Non-pigmented ciliary epithelial cell (primary cell): ENCODE results near the gene MAP2K5.

Experiments
- DNase-seq: peaks from one replicate; pipeline ENCODE4 v3.0.0-alpha.2; 2010; ENCODE audit warnings: low read depth

The MAP2K5 gene

DNA sequence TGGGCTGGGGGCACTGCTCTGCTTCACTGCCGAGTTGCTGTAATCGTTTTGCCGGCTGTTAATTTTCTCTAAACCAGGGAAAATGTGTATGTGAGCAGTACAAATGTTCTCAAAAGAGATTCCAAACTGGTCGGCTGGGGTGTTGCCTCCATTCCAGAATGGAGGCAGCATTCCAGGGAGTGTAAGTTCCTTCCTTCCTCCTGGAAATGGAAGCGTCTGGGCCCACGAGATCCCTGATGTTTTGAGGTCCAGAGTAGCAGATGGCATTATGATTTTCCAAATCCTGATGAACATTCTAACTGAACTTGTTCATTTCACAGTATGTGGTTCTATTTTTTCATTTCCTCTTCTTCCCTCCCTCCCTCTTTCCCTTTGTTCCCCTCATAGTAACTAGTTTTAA, 218.4 kb downstream of the MAP2K5 start:
- no peak for DNase-seq

DNA sequence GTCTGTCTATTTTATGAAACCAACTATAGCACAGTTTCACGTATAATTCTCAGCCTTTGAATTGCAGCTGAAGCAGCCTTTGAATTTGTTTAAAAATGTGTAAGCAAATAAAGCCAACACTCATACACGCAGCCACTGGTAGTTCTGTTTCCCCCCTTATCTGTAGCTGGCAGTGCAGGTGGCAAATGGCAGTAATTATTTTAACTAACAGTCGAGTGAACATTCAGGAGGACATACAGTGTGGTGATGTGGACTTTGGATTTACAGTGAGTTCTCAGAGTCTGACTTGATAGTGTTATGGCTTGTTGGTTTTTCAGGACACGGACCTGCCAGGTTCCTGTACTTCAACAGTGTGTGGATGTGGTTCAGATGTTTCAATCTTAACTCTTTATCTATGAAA, 218.8 kb downstream of the MAP2K5 start:
- no peak for DNase-seq

DNA sequence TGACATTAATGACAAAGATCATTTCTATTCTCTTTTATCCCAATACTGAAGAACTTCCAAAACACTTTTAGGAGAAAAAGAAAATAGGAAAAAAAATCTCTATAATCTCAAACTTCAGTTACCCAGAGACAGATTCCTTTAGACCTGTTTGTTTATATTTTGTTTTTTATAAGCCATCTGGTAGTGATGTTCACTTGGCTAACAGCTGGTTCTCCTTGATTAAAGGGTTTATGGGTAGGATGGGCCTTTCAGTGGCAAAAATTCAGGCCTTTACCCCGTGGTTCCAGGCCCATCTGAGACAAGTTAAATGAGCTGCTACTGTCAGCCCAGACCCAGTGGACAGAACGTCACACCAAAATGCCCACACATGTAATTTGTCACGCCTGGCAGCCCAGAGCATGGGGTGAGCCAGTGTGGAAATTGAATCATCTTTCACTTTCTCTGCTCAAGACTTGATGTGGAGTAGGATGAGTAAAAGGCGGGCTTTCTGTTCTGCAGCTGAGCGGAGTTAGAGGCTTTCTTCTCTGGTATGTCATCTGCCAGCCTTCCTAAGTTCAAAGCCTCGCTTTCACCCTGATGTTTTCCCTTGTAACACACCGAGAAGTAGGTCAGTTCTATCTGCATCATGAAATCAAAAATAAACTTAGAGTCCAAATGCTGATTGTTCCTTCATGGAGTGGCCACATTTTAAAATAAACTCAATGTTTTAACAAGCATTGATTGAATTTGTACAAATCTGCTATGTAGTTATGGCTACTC, 220.3 kb downstream of the MAP2K5 start:
- no peak for DNase-seq

DNA sequence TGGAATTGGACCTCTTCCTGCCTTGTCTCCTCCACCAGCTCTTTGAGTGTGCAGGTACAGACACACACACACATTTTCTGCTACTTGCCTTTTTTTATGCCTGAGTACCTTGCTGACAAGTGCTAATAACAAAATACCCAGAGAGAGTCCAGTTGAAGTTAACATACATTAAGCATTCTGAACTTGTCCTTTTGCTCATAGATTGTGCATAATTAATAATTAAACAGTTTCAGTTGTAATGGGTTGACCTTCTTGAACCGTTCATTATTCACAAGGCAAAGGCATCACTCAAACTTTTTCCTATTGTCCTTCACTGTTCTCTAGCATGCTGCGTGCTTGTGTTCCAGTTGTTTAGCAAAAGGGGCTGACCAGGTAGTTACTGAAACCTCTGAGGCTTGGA, 223.2 kb downstream of the MAP2K5 start:
- no peak for DNase-seq

DNA sequence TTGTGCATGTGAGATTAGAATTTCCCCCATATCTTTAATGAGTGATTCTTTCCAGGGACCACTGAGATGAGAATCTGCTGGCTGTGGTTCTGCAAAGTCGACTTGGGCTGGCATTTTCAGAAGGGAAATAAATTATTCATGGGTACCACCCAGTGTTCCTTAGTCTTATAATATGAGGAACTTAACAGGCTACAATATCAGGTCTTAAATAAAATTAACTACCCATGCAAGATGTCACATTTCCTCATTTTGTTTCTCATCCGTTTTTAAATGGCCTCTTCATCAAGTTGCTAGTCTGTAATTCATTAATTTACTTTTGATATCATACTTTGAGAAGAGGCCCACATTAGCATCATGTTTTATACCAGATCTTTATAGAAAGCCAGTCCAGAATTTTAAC, 224.5 kb downstream of the MAP2K5 start:
- DNase-seq, result no peak

DNA sequence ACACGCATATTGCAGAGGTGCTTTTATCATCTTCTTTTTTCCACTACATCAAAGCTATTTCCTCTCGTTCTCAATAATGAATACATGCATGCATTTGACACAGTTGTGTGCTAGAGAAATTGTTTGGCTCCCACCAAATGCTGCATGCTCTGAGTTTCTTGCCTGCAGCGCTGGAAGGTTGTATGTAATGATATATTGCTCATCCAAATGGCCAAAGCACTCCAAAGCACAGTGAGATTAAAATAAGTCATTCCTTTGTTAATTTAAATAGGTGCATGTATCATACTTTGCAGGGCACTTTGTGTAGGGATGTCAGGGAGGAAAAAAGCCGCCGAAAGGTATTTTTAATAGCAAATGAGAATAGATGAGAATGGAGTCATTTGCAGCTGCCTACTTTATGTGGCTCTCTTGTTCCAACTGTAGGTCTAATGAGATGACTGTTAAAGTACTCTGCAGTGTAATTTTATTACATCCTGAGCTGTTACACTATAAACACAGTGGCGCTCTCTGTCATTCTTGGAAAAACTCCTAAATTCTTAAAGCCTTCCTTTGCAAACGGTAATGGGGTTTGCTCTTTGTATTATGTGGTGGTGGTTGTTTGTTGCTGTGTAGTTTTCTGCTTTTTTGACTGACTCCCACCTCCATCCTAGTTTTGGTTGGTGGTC, 225.9 kb downstream of the MAP2K5 start:
- no peak for DNase-seq

DNA sequence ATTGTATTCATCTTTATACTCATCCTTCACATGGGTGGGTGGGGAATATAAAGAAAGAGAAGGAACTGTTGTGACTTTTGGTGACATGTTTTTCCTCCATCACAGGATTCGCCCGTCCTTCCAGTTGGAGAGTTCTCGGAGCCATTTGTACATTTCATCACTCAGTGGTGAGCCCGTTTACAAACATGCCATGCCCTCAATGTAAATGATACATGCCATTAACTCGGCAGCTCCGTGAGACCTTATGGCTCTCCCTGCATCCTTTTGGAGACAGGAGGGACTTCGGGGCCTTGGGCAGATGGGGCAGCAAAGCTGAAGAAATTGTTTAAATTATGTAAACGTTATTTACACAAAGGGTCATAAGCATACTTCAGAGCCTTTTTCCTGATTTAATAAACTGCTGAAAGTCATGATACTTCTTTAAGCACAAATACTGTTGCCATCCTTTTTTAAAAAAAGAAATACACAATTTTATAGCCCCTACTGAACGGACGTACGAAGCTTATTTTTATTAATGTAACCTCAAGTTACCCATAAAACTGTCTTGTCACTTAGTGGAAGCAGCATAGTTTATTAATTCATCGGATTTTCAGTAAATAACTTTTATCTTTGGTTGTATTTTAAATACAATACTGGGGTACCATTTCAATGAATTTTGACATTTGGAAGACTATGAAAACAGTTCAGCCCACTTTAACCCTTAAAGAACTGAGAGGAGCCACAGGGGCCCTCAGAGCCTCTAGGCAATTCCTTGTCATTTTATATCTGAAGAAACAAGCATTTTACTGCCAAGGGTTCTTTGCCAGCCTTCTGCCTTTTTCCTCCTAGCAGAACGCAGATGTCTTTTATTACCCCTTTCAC, 227.2 kb downstream of the MAP2K5 start:
- no peak for DNase-seq

DNA sequence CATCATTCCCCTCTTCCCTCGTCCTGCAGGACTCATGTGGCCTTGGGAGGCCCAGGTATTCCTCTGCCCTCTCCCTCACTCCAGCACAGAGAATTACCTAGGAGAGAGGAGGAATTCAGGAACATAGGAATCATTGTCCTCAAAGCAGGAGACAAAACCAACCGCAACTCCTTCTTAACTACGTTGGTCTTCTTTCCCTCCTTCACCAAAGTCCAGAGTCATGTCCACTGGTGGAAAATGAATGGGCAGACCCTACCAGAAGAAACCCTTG, 227.8 kb downstream of the MAP2K5 start:
- no peak for DNase-seq

DNA sequence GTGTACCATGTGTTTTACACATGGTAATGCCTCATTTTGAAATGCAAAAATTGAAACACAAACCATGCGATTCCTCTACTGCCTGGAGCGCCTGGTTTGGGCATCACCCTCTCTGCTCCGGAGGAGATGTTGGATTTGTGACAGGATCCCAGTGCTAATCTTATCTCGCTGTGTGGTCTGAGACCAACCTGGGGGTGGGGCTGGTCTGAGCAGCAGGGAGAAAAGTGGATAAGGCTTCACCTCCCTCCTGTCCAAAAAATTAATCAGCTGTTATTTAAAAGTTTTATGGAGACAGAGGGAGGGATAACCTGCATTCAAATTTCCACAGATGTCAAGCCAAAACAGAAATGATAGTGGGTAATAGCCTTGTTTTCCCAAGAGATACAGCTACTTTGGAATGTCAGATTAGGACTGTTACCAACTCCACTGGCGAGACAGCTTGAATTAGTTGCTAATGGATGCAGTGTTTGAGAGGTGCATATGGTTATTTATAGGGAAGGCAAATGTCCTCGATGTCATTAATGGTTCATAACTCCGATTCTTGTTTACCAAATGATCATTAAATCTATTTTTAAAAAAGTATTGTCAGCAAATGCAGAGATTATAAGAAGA, 228.8 kb downstream of the MAP2K5 start:
- DNase-seq, result no peak

DNA sequence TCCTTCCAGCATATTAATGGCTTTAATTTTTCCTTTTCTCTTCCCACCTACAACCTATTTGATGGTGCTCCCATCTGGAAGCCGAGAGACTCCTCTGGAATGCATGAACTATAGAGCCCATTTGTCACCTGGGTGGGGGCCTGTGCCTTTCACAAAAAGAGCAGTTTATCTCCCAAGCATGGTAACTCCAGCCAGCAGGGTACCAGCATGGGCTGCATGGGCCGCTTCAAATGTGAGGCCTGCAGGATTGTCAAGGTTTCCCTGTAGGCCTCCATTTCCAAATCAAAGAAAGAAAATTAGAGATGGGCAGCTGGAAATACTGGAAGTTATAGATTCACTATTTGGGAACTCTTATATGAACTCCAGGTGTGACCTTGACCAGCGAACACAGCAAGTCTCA, 232.1 kb downstream of the MAP2K5 start:
- no peak for DNase-seq

DNA sequence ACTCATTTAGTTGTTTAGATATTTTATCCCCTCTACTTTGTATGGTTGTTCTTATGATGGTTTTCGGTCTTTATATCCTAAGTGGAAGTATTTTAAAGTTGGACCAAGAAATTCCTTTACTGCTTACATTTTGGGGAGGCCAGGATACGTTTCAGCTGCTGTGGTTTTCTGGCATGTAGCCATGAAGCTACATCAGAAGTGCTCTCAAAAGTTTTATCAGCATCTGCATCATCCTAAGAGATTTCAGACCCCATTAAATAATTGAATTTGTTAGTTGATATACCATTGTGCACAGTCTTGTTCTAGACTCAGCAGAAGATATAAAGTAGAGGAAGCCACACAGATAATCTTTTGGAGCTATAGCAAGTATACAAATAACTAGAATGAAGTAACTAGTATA, 232.7 kb downstream of the MAP2K5 start:
- DNase-seq, result no peak

DNA sequence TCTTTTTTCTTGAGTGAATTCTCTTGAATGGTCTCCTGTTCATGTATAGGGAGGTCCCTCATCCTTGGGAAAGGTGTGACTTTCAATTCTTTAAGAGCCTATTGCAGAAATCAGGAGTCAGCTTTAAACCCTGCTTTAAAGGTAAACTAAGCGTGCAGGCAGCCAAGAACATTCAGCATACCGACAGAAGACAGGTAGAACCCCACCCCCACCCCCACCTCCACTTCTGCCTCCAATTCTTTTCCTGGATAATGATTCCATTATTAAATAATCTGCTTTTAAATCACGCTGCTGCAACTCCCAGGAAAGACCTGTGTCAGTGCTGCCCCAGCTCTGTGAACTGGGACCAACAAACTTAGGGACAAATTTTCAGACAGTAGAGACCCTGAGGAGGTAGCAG, 233.5 kb downstream of the MAP2K5 start:
- no peak for DNase-seq

DNA sequence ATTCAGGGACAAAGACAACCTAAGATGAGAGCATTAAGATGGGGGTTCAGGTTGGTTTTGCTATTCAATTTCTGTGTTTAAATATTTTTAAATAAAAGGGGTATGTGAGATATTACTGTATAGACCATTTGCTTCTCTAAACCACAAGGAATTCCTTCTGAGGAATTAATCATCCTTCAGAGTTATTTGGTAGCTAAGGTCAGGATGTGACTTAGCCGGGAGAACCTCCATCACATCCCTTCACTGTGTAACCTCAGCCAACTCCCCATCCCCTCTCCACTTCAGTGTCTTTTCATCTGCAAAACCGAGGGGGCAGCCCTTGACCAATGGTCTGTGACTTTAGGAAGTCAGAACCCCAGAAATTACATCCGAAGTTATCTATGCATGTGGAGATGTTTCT, 234.1 kb downstream of the MAP2K5 start:
- DNase-seq, result peak; percentile 11

DNA sequence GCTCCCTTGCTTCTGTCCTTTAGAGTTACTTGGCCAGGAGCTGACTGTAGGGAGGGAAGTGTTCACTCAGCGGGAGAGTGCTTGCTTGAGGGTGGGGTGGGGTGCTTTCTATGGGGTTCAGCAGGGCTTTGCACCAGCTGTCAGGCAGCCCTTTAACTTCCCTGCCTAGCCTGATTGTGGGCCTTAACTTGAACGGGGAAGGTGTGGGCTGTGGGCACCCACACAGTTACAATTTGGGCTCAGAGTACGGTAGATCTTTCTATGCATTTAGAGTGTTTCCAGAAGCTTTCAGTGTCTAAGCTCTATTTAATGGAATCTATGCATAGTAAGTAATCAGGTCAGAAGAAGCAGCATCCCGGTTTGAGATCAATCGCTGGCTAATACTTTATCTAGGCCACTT, 234.6 kb downstream of the MAP2K5 start:
- DNase-seq, result no peak

DNA sequence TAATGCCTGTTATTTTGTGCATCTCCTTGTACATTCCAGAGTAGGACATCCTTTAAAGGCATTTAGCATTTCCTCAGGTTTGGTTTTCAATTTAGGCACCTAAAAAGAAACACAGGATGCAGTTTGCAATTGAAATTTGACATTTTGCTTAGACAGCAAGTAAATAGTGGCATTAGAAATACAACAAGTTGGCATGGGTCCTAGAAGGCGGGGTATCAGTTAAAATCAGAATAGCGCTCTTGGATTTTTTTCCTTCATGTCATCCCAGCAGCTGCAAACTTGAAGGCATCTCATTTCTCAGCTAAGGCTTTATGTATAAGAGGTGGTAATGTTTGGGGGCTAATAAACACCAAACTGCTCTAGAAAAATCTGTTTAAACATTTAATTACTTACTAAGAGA, 235.3 kb downstream of the MAP2K5 start:
- DNase-seq, result no peak

DNA sequence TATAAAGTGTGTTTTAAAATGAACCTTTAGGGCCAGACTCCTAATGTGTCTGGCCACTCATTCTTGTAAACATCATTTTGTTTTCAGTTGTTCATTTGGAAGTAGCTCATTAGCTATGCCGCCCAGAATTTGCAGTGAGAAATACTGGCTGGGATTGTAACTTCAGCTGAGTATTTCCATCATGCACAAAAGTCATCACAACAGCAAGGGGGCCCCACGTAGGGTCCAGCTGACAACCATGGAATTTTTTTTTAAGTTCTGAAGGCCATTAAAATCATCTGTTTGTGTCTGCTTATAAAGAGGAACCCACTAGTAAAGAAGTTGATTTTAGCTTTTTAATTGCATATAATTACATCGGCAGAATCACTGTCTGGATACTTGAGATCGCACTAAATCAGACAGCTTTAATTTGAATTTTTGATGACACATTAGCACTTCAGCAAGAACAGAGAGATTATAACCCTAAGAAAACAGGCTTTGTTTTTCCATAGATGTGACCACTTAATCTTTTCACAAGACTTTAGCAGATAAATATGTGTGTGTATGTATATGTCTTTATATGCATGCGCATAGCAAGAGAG, 236.6 kb downstream of the MAP2K5 start:
- DNase-seq, result no peak

DNA sequence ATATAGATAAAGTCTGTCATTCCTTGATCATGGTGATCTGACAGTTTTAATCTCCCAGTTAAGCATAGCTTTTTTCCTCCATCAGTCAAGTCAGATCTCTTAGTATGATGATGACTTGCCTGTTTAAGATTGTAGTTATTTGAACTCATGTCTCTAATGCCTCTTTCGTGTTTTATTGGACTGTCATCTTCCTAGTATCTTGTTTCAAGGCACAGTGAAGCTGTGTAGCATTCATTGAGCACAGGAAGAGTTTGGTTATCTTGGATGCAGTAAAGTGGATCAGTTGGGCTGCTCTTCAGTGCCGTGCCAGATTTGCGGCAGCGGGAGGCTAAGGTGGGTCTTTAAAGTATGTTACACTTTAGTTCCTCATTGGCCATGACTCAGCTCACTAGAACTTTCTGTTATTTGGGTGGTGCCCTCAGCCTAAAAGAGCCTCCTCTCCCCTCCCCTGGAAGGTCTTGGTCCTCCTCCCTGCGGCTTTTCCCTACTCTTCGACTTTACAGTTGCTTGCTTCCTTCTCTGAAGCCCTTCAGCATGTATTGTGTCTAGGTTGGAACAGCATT, 237.1 kb downstream of the MAP2K5 start:
- no peak for DNase-seq

DNA sequence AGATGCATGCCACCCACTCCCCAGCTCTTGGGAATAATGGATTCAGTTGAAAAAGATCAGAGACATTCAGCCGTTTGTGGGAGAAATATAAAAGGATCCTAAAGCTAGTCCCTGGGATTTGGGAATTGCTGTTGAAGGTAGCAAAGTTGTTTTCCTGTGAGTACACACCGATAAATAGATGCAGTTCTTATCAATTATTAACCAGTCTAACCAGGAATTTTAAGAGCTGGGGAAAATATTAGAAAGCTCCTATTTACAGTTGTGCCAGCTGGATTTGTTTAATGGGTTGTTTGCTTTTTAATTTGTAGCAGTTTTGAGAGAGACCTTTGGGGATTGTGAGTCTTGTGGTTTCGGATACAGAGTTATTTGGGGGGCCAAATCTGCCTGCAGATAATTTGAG, 238.6 kb downstream of the MAP2K5 start:
- DNase-seq, result no peak

DNA sequence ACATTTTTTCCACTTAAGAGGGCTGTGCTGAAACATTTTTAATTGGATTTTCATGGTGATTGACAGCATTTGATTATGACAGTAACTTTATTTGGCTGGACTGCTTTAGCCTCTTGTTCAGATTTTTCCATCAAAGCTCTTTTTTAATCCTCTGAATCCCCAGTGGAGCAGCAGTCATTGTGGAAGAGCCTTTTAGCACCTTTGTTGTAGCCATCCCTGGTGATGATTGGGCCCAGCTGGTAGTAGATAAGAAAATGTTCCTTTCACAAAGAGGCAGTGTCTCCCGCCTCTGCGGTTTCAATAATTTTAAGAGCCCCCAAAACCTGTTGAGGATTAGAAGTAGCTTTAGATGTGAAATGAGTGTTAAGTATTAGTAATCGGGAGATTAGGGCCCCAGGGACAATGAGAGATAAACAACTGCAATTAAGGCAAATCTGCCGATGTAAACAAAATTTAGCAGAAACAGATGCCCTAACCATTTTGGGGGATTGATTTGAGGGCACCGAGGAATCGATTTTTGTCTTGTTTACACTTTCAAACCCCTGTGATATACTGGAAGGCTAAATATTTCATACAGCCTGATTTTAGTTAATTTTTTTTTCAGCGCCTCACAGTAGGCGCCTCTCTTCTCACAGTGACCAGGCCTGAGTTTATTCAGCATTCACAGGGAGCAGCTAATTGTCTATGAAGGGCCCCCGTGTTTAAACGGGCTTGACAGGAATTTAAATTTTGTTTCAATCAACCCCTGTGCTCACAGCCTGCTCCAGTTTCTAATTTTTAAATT, 239.6 kb downstream of the MAP2K5 start:
- no peak for DNase-seq

DNA sequence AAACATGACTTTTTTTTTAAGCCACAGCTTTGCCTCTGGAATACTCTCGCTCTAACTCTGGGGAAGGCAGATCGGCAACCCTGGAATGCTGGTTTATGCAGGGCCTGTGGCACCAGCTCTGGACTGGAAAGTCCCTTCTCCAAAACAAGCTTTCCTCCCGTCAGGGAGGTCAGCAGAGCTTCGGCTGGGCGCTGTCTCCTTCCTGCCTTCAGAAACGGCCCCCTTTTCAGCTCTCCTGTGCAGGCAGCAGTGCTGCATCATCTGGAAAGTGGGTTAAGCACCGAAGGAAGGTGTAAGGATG, 240.1 kb downstream of the MAP2K5 start:
- DNase-seq, result no peak

DNA sequence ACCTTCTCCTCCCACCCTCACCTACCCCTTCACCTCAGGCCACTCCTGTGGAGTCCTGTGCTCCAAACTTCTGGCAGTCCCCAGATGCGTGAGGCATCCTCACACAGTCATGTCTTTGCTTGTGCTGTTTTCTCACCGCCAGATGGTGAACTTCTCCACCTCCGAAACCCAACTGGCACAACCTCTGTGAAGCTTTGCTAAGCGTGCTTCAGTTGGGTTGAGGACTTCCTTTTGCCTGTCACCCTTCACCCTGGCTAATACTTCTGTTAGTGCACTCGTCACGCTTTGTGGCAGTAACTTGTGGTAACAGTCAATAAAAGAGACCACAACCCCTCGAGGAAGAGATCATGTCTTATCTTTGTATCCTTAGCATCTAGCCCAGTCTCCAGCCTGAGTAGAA, 240.8 kb downstream of the MAP2K5 start:
- no peak for DNase-seq
